Stimulated activated CD4-positive, alpha-beta T cell treated with anti-CD3 and anti-CD28 coated beads, Interleukin-12 subunit alpha, Interleukin-12 subunit beta, amount 100 ng/mL, for 4 hours (primary cell): ENCODE results near the gene HEXD.
"Not testable (repeated sequence)": the region's sequence is repeated elsewhere in the genome, so short reads cannot be mapped to it uniquely, and the experiment has no call there.

Experiments
- DNase-seq: peaks from one replicate; pipeline ENCODE4 v3.0.0-alpha.2; 2020

Gene HEXD

DNA sequence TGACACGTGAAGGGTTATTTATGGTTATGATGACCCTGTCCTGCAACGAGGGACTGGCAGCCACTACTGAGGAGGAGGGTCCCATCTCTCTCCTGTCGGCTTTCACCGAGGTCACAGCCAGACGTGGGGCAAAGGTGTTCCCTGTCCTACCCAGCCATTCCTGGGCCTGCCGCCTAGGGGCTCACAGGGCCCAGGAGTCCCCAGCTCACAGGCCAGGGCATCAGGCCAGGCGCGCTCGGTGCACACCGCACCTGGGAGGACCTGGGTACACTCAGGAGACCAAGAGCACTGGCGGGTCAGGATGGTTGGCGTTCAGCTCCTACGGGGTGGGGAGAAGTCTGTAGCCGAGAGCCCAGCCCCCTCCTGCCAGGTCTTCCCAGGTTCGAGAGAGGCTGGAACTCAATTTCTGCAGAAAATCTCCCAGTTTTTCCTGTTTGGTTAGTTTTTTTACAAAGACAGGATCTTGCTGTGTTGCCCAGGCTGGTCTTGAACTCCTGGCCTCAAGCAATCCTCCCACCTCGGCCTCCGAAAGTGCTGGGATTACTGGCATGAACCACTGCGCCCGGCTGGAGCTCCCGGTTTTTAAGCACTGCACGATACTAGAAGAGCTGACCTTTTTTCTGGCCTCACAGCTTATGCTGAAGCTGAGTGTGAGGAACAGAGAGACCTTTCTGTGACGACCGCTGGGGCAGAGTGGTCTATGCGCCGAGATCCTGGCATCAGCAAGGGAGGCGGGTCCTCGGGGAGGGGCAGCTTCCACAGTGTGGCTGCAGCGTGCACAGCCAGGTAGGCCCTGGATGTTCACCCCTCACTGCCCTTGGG is 24.7 kb downstream of the HEXD start:
- DNase-seq, result no peak

DNA sequence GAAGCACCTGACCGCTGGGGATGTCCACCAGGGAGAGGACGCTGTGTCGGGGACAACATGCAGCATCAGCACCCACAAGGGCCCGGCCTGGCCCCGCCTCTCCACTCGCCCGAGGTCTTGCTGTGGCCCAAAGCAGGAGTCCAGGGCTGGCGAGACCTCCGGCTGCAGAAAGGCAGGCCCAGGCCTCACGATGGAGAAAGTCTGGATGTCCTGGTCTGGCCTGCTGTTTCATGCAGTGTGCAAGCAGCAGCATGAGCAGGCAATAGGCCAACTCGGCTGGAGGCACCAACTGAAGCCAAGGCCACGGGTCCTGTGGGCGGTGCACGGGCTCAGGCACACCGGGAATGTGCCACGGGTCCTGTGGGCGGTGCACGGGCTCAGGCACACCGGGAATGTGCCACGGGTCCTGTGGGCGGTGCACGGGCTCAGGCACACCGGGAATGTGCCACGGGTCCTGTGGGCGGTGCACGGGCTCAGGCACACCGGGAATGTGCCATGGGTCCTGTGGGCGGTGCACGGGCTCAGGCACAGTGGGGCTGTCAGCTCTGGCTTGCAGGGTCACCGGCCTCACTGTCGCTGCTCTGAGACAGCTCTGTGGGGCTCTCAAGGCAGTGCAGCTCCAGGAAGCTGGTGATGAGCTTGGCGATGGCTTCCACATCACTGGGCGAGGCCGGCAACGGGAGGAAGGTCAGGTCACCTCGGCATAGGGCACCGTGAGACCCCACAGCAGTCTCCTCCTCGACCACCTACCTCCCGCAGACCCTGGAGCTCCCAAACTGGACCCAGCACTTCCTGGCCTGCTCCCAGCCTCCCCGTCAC is 25.5 kb downstream of the HEXD start:
- DNase-seq, result no peak

DNA sequence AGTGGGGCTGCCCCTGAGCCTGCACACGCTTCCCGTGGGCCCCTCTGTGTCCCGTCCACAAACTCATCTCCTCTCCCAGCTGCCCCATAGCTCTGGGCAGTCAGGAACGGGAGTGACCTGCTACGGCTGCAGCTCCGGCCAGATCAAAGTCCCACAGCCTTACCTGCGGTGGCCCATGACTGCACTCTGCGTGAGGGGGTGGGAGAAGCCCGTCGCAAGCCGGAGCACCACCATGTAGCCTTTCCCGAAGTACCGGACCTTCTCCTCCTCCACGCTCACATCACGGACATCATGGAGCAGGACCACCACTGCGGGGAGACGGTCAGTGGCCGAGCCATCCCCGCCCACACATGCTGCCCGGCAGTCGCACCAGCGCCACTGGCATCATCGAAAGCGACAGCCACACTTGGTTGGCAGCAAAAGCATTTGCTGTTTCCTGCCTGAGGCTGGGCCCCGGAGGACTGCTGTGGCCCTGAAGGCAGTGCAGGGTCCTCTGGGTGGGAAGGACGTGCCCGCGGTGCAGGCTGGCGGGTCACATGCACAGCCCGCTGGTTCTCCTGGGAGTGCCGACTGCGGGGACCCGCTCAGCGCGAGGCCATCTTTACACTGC is 26.2 kb downstream of the HEXD start:
- DNase-seq, result no peak

DNA sequence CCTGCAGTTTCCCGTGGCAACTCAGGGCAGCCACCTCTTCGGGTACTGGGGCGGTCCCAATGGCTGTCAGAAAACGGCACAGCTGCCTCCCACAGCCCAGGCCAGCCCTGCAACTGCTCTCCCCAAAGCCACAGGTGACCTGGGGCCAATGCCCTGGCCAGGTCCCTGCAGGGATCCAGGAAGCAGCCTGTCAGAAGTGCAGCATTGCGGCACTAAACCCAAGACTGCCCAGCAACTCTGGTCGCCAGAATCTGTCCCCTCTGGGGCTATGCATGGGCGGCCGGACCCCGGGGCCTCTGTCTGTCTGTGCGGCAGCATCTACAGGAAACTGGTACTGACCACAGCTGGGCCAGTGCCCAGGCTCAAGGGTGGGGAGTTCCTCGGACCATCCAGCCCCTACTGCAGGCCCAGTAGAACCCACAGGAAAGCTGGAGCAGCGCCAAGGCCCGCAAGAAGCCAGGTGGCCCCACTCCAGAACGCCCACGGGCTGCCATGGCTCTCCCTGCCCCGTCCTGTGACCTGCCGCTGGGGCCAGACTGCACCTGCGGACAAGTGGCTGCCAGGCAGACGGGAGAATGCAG is 26.9 kb downstream of the HEXD start:
- DNase-seq, result no peak

DNA sequence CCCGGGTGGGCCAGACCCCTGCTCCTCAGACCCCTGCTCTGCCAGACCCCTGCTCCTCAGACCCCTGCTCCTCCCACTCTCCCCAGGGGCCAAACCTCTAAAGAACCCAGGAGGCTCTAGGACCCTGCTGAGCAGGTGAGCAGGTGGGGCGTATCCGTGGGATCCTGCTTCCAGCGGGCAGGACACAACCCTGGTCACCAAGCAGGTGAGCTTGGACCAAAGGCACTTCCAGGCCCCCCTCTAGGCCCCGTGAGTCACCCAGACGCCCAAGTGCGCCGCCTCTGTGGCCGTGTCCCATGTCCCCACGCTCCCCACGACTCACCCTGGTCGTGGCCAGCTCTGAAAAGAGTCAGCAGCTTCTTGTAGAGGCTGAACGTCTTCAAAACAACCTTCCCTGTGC is 27.4 kb downstream of the HEXD start:
- no peak for DNase-seq

DNA sequence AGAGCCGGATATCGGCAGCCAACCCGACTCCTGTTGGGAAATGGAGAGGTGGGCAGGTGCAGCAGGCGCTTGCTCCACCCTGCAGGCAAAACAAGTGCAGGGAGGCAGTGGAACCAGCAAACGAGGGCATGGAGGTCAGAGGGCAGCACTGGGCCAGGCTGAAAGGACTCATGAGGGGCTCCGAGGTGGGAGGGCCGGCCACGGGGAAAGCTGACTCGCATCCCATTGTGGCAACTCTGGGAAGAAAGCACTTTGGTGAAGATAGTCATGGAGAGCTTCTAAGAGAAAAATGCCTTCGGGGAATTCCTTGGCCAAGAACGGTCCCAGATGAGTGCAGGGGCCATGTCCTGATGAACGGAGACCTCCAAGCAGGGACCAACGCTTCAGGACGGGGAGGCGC is 28.0 kb downstream of the HEXD start:
- no peak for DNase-seq

DNA sequence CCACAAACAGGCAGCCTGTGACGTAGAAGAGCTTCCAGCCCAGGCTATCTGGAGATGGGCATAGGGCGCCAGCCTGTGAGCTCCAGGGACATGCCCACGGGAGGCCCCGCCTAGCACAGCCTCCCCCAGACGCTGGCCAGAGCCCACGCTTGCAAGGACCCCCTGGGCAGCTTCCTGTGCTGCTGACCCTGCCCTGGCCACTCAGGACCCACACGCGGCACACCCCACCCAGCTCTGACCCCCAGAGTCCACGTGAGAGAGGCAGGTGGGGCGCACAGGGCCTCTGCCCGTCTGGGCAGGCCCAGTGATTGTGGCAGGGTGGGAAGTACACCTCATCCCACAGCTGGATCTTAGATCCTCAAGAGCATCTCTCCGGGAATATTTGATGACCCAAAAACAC is 28.5 kb downstream of the HEXD start:
- DNase-seq, result no peak

DNA sequence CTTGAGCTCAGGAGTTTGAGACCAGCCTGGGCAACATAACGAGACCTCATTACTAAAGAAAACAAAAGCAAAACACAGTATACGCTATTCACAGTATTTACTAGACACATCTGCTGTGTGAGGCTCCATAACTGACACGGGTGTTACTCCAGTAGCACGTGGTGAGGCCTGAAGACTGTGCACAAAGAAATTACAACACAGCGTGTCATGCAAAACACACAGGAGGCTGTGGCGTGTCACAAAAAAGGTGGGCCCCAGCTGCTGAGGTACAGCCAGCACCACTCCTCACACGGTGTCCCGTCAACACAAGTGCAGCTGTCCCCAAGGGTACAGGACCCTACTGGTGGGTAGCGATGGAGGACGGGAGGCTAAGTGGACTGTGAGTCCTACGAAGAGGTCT is 29.7 kb downstream of the HEXD start:
- no peak for DNase-seq

DNA sequence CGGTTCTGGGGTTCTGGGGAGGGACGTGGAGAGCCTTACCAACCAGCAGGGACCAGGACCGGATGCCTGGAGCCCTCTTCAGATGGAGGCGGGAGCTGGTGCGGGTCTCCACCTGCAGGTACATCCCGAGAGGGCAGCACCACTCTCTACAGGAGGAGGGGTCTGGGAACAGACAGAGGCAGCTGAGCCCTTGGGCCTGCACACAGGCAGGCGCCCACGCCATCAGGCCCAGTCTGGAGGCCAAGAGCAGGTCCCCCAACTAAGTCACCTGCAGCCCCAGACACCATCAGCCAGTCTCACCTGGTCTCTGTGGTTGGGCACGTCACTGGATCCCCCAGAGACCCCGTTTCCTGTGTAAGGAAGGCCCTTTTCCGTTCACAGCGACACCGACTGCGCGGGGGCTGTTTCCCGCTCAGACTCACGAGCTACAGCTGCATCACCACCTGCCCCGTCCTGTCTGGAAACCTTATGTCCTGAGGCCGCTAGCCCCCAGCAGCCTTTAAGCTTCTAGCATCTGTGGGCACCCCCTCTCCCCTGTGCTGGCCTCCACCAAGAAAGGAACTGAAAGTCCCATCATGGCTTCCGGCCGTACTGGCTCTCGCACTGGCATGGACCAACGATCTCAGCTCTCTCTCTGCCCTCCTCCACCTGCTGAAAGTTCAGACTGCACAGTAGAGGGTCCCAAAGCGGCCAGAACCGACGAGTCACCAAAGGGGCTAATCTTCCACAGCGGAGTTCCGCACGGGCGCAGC is 31.2 kb downstream of the HEXD start:
- DNase-seq, result peak; percentile 62

DNA sequence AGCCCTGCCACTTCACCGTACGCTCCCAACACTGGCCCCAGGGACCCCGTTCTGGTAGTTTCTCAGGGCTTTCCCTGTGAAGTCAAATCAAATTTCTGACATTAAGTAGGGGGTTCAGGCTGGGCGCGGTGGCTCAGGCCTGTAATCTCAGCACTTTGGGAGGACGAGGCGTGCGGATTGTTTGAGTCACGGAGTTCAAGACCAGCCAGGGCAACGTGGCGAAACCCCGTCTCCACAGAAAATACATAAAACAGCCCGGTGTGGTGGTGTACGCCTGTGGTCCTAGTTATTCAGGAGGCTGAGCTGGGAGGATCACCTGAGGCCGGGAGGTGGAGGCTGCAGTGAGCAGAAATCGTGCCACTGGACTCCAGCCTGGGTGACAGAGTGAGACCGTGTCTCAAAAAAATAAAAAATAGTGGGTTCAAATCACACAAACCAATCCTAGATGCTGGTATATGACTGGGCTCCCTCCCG is 31.8 kb downstream of the HEXD start:
- peak; percentile 49 for DNase-seq

DNA sequence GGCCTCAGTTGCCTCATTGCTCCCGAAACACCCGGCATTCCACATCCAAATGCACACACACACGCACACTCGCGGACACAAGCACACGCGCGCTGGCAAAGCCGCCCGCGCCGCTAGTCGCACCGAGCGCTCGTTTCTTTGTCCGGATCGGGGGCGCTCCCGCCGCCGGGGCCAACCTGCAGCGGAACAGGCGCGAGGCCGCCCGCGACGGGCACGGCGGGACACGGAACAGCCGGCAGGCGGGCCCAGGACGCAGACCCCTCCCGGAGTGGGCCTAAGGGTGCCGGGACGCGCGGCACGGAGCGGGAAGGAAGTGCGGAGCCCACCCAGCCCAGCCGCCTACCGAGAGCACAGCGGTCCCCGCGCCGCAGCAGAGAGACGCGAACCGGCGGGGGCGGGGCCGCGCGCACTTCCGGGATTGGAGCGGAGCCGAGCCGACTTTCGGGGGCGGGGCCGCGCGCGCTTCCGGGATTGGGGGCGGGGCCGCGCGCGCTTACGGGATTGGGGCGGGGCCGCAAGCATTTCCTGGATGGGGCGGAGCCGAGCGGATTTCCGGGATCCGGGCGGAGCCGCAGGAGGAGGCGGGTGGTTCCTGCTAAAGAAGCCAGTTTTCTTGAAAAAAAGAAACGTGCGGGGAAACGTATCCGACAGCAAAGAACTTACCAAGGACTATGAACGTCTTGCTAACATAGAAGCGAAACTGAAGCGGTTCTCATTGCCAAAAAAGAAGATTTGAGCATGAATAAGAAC is 32.4 kb downstream of the HEXD start, which contains the start of gene CYBC1:
TSS of gene CYBC1 (minus strand) at position 396 of the 750 bp plus-strand sequence. CDS start 1,498 bp downstream, outside the sequence.
- peak; percentile 97 for DNase-seq

DNA sequence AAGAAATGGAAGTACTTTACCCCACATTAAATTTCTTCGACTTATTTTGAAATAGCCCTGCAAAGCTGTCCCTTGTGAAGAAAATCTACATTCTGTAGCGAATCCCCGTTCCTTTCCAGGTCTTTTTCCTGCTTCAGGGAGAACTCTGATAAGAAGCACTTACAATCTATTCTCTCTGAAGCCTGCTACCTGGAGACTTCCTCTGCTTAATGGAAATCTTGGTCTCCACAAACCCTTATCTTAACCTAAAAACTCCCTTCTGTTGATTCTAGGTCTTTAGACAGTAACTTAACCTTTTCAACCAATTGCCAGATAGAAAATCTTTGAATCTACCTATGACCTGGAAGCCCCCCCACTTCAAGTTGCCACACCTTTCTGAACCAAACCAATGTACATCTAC is 34.0 kb downstream of the HEXD start:
- no peak for DNase-seq

DNA sequence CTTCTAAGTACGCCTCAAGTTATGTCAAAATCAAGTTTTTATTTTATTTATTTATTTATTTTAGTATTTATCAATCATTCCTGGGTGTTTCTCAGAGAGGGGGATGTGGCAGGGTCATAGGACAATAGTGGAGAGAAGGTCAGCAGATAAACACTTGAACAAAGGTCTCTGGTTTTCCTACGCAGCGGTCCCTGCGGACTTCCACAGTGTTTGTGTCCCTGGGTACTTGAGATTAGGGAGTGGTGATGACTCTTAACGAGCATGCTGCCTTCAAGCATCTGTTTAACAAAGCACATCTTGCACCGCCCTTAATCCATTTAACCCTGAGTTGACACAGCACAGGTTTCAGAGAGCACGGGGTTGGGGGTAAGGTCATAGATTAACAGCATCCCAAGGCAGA is 35.0 kb downstream of the HEXD start:
- not testable (repeated sequence) for DNase-seq

DNA sequence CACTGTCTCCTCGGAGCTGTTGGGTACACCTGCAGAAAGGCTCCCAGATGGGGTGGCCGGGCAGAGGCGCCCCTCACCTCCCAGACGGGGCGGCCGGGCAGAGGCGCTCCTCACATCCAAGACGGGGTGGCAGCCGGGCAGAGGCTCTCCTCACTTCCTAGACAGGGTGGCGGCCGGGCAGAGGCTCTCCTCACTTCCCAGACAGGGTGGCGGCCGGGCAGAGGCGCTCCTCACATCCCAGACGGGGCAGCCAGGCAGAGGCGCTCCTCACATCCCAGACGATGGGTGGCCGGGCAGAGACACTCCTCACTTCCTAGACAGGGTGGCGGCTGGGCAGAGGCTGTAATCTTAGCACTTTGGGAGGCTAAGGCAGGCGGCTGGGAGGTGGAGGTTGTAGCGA is 35.6 kb downstream of the HEXD start:
- DNase-seq, result not testable (repeated sequence)

DNA sequence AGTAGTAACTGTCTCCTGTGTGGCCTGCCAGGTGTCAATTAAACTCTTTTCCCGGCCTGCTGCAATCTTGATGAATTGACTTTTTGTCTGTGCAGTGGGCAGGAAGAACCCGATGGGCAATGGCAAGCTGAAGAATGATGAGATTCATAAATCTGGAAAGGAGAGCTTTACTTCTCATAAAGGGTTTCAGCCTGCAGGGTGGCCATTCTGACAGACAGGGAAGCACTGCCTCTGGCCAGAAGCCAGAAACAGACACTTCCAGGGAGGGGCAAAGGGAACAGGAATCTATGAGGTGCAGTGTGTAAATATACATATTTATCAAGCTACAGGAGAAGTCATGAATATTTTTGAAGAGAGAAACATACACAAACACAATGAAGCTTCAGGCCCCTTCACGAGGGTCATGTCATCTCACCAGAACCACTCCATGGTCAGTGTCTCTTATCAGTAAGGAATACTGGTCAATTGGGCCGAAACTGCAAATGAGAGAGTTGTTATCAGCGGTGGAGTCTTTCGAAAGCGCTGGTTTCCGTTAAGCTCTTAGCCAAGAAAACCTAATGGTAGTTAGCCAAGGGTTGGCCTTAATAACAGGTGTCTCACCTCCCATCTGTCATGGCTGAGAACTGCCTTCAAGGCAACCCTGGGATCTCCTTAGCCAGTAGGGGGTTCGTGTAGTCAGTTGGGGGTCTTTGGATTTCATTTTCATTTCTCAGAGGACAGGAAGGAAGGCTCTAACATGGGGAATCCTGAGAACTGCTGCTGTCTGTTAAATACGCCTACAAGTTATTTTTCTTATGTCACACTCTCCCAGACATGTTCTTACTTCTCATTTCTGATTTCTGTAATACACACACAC is 39.2 kb downstream of the HEXD start:
- no peak for DNase-seq

DNA sequence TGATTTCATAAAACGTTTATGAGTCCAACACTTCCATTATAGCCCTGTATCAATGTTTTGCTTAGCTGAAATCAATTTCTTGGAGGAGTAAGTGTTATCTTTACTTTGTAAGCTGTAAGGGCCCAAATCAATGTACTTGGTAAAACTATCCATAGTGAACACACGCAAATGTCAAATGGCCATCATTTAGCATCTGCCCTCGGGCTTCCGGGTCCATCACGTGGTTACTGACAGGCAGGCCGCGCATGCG is 39.7 kb downstream of the HEXD start:
- DNase-seq, result no peak

DNA sequence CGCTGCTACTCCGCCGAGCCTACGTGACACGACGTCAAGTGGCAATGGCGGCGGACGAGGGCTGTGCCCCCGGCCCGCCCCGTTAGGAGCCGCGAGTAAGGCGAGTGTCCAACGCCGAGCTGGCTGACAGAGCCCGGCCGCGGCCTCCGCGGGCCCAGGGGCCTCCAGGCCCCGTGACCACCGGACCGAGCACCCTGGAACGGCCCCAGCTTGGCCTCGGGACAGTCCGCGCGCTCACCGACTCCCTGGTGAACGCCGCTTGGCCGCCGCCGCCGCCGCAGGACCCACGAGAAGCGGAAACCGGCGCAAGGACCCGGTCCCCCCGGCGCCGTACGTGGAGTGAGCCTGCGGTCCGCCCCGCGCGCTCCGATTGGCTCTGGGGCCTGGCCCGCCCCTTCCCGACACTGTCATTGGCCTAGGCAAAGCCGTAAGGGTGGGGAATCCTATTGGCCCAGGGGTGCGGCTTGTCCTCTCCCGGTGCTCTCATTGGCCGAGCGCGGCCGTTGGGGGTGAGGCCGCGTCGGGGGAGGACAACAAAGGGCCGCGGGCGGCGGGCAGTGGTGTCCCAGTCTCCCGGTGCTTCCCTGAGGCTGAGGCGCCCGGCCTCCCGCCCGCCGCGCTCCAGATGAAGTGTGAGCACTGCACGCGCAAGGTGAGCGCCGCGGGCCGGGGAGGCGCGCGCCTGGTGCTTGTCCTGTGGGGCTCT is 40.2 kb downstream of the HEXD start, which contains the start of gene NARF:
TSS of gene NARF (plus strand) at position 563 of the 706 bp plus-strand sequence. CDS start at position 626, 63 bp downstream.
- DNase-seq, result peak; percentile 91

DNA sequence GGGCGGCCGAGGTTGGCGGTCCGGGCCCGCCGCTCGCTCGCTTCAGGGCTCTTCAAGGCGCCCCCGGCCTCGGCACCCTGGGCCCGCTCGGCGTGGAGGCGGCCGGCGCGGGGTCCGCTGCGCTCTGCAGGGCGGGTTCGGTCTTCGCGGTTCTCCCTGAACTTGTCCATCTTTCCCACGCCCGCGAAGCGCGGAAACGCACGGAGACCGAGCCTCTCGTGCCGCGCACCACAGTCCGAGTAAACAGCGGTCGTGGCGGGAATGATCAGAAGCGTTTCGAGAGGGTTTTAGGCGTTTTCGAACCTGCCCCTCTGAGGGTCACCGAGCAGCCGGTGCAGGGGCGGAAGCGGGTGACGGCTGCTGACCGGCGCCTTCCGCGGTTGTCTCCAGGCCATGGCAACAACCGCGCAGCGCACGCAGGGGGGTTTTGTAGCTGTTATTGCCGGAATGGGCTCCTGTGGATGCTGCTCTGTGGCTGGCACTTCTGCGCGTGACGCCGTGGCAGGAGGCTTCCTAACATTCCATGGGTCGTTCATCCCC is 40.8 kb downstream of the HEXD start:
- DNase-seq, result no peak

DNA sequence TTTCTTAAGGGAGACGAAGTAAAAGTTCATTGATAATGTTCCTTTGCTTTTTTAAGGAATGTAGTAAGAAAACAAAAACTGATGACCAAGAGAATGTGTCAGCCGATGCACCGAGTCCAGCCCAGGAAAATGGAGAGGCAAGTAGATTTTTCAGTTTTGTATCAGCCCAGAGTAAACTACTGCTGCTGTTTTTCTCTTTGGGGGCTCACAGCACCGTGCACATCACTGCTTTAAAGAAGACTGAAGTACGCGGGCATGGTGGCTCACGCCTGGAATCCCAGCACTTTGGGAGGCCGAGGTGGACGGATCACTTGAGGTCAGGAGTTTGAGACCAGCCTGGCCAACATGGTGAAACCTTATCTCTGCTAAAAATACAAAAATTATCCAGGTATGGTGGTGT is 41.8 kb downstream of the HEXD start:
- DNase-seq, result not testable (repeated sequence)
